DMS153 treated with DMSO at 0.1 percent for 48 hours (cell line): ENCODE data around the gene FBRSL1.

ENCODE experiments used
- DNase-seq: peaks from one replicate; lab custom pipeline; 2025; ENCODE audit not compliant: unreplicated experiment; lab: John Stamatoyannopoulos, UW

The FBRSL1 gene

GRCh38 chr12:132495629-132496357 lies 5.8 kb downstream of the FBRSL1 start:
- DNase-seq, result no peak

- DNase-seq, result no peak
Observed at GRCh38 chr12:132496358-132496669, 6.4 kb downstream of the FBRSL1 start.

- no peak for DNase-seq
Observed at GRCh38 chr12:132496710-132497109, 6.8 kb downstream of the FBRSL1 start.

- no peak for DNase-seq
Observed at GRCh38 chr12:132497514-132498405, 7.8 kb downstream of the FBRSL1 start.

GRCh38 chr12:132498931-132499330 lies 9.0 kb downstream of the FBRSL1 start:
- no peak for DNase-seq

GRCh38 chr12:132500142-132500855 lies 10.3 kb downstream of the FBRSL1 start:
- DNase-seq, result no peak

GRCh38 chr12:132500856-132501180 lies 10.9 kb downstream of the FBRSL1 start:
- no peak for DNase-seq

GRCh38 chr12:132501204-132501940 lies 11.4 kb downstream of the FBRSL1 start:
- no peak for DNase-seq

- DNase-seq, result no peak
Observed at GRCh38 chr12:132502149-132502881, 12.4 kb downstream of the FBRSL1 start.

- DNase-seq, result no peak
Observed at GRCh38 chr12:132502882-132503193, 12.9 kb downstream of the FBRSL1 start.

GRCh38 chr12:132503618-132504204 lies 13.8 kb downstream of the FBRSL1 start:
- DNase-seq, result no peak

GRCh38 chr12:132505105-132505851 lies 15.3 kb downstream of the FBRSL1 start:
- DNase-seq, result no peak

GRCh38 chr12:132505852-132506219 lies 15.9 kb downstream of the FBRSL1 start:
- no peak for DNase-seq

GRCh38 chr12:132506328-132507160 lies 16.6 kb downstream of the FBRSL1 start:
- DNase-seq, result peak; percentile 37

- DNase-seq, result no peak
Observed at GRCh38 chr12:132507161-132507538, 17.2 kb downstream of the FBRSL1 start.

- DNase-seq, result no peak
Observed at GRCh38 chr12:132507656-132508490, 17.9 kb downstream of the FBRSL1 start.

- DNase-seq, result no peak
Observed at GRCh38 chr12:132508491-132508740, 18.5 kb downstream of the FBRSL1 start.
